GM19468 (cell line): ENCODE results near the gene FGFRL1.

Source experiments
- ATAC-seq: cut with Tn5 transposase; IDR thresholded peaks from one replicate; pipeline ENCODE4 v1.9.1; 2021; ENCODE audit warnings: mild to moderate bottlenecking, moderate library complexity, moderate number of reproducible peaks; ENCODE audit not compliant: unreplicated experiment; ENCODE audit errors: extremely low read depth

FGFRL1 gene

GRCh38 chr4:1004557-1005485 lies 6.6 kb upstream of the FGFRL1 start:
- ATAC-seq = no peak

- ATAC-seq = no peak
These were observed 4.6 kb upstream of the FGFRL1 start for GRCh38 chr4:1006856-1007255.

GRCh38 chr4:1008840-1009541 lies 2.4 kb upstream of the FGFRL1 start:
- ATAC-seq = no peak

- ATAC-seq = no peak
These were observed 1.7 kb upstream of the FGFRL1 start for GRCh38 chr4:1009542-1010394.

GRCh38 chr4:1010395-1011021 lies 918 bp upstream of the FGFRL1 start:
- ATAC-seq = no peak

GRCh38 chr4:1011666-1012033 lies 224 bp downstream of the FGFRL1 start:
- ATAC-seq = no peak

- ATAC-seq = no peak
These were observed 761 bp downstream of the FGFRL1 start for GRCh38 chr4:1012034-1012739.

- no peak for ATAC-seq
These were observed 2.0 kb downstream of the FGFRL1 start for GRCh38 chr4:1013225-1014073.

- no peak for ATAC-seq
These were observed 3.1 kb downstream of the FGFRL1 start for GRCh38 chr4:1014291-1015167.

GRCh38 chr4:1015179-1015578 lies 3.8 kb downstream of the FGFRL1 start:
- ATAC-seq = no peak

GRCh38 chr4:1015746-1016145 lies 4.3 kb downstream of the FGFRL1 start:
- ATAC-seq = no peak

GRCh38 chr4:1017211-1017610 lies 5.8 kb downstream of the FGFRL1 start:
- no peak for ATAC-seq

GRCh38 chr4:1017706-1018105 lies 6.3 kb downstream of the FGFRL1 start:
- no peak for ATAC-seq

GRCh38 chr4:1018147-1019020 lies 7.0 kb downstream of the FGFRL1 start:
- no peak for ATAC-seq

- ATAC-seq = no peak
These were observed 7.9 kb downstream of the FGFRL1 start for GRCh38 chr4:1019320-1019719.

- ATAC-seq = no peak
These were observed 8.5 kb downstream of the FGFRL1 start for GRCh38 chr4:1019729-1020470.
